Medulla oblongata (tissue), 1 donor: ENCODE measurements around the gene ABCB8.

Source experiments
- DNase-seq: peaks from one replicate; pipeline ENCODE4 v3.0.0-alpha.2; 2015; ENCODE audit errors: extremely low spot score

The ABCB8 gene

DNA sequence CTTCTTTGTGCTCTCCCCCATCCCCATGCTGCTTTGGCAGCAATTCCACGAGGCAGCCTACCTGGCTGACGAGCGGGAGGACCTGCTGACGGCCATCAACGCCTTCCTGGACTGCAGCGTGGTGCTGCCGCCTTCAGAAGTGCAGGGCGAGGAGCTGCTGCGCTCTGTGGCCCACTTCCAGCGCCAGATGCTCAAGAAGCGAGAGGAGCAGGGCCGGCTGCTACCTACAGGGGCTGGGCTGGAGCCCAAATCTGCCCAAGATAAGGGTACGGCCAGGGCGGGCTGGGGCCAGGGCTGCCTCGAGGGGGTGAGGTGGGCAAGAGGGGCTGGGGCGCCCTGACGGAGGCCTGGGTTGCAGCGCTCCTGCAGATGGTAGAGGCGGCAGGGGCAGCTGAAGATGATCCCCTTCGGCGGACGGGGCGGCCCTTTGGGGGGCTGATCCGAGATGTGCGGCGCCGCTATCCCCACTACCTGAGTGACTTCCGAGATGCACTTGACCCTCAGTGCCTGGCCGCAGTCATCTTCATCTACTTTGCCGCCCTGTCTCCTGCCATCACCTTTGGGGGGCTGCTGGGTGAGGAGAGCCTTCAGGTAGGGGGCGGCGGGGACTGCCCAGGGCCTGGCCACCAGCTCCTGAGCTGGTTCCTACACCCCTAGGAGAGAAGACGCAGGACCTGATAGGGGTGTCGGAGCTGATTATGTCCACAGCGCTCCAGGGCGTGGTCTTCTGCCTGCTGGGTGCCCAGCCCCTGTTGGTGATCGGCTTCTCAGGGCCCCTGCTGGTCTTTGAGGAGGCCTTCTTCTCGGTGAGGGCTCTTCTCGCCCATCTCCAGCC lies 43.0 kb downstream of the ABCB8 start:
- no peak for DNase-seq

DNA sequence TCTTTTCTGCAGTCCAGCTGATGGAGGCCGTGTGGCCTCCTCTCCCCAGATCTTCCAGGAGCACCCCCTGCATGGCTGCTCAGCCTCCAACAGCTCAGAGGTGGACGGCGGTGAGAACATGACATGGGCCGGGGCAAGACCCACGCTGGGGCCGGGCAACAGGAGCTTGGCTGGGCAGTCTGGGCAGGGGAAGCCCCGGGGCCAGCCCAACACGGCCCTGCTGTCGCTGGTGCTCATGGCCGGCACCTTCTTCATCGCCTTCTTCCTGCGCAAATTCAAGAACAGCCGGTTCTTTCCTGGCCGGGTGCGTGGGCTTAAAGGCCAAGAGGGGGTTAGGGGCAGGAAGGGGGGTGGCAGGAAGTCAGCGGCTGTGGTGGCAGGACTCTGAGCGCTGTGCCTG lies 45.7 kb downstream of the ABCB8 start:
- DNase-seq, result no peak

DNA sequence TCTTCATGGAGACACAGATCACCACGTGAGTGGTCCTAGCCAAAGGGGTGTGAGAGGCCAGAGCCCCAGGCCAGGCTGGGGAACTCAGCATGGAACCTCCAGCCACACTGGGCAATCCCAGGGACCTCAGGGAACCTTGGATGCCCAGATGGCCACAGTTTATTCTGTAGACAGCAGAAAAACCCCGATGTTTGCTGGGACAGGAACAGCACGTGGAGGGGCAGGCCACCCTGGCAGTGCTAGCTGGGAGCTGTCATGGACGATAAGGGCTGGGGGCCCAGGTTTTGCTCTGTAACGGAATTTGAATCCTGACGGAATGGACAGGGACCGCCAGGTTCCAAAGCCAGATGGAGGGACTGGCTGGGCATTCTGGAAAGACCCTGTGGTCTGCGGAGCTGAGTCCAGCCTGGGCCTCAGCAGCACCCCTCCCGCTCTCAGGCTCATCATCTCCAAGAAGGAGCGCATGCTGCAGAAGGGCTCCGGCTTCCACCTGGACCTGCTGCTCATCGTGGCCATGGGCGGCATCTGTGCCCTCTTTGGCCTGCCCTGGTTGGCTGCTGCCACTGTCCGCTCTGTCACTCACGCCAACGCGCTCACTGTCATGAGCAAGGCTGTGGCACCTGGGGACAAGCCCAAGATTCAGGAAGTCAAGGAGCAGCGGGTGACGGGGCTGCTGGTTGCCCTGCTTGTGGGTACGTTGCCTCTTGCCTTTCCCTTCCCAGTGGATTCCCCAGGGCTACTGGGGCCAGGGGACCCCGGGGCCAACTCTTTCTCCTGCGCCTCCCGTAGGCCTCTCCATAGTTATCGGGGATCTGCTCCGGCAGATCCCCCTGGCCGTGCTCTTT lies 46.8 kb downstream of the ABCB8 start:
- DNase-seq, result no peak

DNA sequence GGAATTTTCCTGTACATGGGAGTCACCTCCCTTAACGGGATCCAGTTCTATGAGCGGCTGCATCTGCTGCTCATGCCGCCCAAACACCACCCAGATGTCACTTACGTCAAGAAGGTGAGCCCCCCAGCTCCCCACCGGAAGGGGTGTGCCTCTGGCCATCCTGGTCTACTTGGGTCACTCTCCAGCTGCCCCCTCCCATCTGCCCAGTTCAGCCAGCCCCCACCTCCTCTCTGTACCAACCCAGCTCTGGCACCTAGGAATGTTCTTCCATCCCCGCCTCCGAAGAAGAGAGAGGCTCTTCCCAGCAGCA lies 47.4 kb downstream of the ABCB8 start:
- no peak for DNase-seq

DNA sequence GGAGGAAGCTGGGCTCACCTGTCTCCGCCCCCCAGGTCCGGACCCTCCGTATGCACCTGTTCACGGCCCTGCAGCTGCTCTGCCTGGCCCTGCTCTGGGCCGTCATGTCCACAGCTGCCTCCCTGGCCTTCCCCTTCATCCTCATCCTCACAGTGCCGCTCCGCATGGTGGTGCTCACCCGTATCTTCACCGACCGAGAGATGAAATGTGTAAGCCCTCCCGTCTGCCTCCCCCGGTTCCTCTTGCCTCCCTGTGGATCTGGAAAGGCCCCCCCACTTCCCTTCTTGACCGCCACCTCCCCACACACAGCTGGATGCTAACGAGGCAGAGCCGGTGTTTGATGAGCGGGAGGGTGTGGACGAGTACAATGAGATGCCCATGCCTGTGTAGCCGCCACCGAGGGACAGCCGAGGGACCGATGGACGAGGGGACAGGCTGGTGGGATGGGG lies 47.8 kb downstream of the ABCB8 start:
- no peak for DNase-seq

DNA sequence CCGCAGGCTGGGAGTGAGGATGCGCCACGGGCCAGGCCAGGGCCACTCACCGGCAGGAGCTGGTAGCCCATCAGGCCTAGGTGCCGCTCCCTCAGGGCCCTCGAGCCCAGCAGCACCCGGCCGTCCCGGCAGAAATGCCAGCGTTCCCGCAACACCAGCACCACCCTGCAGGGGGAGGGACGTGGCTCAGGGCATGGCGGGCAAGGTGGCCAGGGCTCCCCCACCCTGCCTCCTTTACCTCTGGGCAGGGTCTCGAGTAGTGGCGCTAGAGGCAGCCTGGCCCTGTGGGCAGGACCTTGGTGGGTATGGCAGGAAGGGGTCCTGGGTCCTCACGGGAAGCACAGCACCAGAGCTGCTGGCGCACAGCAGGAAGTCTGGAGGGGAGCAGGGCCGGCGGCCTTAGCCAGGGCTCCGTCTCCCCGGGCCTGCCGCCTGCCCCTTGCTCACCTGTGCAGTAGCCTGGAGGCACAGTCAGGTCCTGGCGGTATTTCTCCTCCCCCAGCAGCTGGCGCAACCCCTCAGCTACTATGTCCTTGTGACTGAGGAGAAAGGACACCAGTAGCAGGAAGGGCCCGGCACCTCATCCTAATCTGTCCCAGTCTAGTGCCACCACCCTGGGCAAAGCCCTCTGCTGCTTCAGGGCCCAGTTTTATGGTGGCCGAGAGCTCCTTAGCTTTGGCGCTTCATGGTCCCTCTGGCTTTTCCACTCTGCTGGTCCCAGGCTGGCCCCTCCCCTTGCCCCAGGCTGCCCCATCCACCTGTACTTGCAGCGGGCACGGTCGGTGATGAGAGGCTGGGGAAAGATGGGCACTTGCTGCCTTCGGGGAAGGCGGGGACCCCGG lies 48.8 kb downstream of the ABCB8 start:
- no peak for DNase-seq

DNA sequence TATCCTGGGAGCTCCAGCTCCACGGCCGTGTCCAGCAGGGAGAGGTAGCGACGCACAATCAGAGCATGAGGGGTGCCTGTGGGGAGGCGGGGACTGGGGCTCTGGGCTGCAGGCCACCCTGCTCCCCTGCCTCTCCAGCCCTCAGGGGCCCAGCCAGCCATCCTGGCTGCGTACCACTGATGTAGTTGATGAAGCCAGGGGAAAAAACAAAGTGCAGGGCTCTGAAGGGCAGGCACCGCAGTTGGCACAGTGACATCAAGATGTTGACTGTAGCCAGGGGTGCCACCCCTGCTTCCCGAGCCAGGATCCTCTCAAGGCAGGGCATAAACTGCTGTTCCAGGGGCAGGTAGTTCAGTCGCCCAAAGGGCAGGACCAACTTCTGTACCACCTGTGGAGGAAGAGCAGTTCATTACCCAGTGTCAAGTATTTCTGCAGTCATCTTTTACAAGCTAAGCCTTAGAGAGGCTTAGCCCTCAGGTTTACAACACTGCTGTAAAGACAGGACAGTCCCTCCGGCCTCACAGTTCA lies 49.5 kb downstream of the ABCB8 start:
- DNase-seq, result no peak

DNA sequence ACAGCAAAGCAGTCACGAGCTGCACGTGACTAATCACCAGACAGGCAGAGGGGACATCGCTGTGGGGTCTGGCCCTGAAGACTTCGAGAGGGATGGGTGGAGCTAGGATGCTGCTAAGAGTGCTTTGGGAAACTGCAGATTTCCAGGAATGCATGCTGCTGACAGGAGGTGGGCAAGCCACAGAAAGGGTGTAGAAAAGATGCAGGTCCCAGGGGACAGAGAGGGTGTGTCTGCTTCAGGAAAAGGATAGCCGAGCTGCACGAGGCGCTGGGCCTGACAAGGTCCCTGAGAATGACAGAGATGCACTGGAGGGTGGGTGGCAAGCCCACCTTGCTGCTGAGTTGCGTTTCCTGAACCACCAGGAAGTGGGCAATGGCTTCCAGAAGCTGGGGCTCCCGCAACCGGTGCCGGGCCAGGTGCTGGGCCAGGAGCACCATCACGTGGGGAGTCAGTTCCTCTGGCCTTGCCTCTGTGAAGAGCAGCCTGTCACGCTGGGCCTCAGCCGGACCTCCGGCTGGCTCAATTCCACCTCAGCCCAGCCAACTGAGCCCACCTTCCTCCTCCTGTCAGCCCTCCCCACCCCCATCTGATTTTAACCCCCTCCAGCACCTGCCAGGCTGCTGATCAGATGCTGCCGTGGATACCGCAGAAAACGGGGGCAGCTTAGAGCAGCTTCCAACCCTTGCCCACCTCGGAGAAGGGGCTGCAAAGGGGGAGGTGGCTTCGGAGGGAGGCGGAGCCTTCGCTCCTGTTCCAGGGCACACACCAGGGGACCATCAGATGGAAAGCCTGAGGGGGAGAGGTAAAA lies 50.2 kb downstream of the ABCB8 start:
- DNase-seq, result no peak

DNA sequence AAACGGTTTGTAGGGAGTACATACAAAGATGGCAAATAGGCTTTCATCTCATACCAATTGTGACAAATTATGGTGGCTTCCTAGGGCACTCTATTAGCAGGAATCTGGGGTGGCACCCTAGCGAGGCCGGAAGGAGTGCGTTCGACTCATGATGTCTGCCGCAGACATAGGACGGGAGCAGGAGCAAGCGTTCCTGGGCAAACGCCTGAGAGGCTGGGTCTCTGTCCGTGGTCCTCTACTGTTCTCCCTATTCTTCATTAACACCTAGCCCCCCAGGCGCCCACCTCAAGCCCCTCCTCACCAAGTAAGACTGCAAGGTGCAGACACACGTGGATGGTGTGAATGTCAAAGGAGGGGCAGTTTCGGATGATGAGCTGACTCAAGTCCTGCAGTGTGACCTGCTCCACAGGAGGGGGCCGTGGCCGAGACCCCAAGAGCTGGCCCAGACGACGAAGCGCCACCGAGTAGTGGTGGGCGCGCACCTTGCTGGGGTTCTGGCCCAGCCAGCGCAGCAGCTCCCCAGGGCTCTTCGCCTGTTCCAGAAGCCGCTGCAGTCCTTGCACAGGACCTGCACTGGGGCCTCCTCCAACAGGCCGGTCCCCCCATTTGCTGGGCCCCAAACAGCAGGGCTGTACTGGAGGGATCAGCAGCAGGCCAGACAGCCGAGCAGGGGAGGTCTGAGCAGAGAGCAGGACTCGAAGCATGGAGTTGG lies 51.1 kb downstream of the ABCB8 start:
- no peak for DNase-seq

DNA sequence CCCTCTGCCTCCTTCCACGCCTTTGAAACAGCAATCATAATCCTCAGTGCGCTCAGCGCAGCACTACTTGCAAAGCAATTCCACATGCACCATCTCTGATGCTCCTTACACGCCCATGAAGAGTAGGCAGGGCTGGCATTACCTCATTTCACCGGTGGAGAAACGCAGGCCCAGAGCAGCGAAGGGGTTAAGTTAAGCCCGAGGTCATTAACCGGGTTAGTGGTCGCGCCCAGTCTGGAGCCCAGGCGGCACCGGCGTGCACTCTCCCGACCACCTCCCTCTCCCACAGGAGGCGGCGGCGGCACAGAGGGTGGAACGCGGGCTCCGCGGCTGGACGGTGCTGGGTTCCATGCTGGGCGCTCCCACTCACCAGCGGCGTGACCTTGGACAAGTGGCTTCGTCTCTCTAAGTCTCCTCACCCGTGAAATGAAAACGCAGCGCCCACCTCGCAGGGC lies 51.8 kb downstream of the ABCB8 start:
- no peak for DNase-seq

DNA sequence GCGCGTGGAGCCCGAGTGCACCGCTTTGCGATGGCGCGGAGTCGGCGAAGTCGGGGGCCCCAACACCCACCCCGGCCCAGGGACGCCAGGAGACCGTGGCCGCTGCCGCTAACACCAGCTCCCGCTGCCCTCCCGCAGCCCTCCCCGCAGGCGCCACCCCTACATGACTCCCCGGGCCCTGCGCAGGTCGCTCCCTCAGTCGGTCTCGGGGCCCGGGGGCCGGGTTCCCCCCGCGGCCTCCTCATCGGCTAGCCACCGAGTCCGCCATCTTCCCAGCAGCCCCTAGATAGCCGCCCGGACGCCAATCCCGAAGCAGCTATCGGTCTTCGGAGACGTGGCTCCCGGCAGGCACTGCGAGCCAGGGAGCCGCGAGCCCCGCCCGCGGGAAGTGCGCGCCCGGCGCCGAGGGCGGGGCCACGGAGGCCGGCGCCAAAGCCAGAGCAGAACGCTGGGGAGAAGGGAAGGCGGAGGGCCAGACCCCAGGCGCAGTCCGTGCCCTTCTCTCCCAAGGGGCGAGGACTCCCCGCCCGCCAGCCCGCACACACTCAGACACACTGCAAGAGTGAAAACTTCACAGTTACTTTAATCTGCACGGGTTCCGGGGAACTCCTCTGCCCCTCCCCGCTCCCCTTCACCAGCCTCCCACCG lies 52.4 kb downstream of the ABCB8 start, which contains the start of gene FASTK:
Gene FASTK (minus strand): TSS at position 288 of the 648 bp plus-strand sequence. CDS start 43 bp downstream, at position 245.
- DNase-seq, result peak; percentile 95

DNA sequence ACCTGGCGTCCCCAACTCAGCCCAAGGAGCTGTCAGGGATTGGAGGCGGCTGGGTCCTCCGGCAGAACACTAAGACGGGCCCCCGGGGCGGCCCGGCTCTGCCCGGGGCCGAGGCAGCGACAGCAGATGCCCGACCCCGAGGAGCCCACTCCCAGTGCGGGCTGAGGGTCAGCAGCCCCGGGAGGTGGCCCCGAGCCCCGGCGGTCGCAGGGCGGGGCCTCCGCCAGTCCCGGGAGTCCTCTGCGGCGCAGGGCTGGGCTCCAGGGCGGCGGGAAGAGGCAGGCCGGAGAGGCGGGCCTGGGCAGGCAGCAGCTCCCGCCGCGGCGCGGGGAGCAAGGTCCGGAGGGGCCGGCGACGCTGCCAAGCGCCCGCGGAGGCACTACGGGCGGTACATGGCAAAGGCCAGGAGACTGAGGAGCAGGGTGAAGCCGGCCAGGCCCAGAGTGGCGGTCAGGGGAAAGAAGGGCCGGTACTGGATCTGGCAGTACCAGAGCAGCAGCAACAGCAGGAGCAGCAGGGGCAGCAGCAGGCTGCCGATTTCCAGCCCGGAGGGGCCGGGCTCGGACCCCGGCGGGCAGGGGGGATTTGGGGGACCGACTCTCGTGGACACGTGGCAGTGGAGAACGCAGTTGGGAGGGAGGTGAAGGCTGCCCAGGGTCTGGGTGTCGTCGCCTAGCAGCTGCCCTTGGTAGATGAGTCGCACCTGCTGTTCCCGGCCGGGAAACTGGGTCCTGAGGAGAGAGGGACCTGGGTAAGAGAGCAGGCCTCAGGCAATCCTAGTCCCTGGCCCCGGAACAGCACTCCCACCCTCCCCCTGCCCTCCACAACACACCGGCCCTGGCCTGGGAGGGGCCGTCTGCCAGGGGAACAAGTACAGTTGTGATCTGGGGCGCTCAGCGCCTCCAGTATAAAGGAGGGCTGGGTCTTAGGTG lies 53.2 kb downstream of the ABCB8 start:
- no peak for DNase-seq

DNA sequence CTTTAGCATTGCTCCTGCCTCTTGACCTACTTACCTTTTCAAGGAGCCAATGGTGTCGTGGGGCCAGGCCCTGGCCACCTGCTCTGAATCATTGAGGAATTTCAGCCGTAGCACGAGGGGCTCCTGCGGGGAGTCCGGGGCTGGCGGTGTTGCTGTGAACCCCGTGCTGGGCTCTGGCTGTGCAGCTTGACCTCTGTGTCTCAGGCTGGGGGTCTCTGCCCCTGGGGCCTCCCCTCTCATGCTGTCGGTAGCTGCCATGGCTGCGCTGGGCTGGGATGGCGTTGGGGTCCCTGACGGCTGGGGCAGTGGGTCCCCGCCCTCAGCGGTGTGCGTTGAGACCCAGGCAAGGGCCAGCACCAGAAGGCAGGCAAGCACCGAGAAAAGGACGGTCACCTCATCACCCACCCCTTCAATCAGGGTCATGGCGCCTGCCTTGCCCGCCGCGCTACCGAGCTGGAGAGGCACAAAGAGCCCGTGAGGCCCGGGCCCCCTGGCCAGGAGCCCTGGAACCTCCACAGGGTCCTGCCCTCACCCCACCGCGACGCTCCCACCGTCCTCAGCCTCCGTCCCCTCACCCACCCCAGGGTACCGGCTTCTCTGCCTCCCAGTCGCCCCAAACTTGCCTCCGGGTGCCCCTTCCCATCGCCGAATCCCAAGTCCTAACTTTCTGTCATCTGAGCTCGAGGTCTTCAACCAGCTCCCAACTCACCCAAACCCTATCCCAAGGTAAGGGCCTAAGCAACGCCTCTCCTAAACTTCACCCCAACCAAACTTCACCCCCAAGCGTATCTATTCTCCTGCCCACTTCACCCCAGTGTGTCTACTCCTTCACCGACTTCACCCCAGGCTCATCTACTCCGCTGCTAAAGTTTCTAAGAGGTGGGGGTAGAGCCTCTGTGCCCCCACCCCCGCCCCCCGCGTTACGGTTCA lies 54.2 kb downstream of the ABCB8 start:
- no peak for DNase-seq

DNA sequence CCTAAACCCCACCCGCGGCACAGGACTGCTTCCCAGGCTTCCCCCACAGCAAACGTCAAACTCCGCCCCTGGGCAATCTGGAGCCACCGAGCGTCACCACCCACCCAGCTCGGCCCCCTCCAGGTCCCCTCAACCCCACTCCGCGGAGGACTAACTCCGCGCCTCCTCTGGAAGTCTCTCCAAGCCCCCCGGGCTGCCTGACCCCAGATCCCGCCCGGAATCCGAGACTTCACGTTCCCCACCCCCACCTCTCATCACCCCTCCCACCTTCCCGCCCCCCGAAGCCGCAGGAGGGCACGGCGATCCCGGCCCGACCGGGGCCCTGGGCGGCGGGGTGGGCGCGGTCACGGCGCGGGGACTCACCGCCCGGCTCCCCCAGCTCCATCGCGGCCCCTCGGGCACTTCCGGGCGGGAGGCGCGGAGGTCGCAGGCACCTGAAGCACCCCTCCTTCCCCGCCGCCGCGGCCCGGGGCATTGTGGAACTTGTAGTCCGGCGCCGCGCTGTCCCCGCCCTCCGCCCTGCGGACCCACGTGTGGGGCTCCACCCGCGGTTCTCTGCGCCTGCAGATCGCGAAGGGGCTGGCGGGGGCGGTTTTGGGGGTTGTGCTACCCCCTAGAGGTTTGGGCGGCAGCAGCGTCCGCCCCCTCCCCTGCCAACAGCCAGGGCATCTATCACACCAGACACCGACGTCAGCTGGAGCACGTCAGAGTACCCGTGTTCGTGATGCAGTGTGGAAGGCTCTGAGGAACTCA lies 55.0 kb downstream of the ABCB8 start, which contains the start of gene TMUB1:
Gene TMUB1 (minus strand): TSS at position 423 of the 753 bp plus-strand sequence. CDS start 930 bp downstream, outside the sequence.
- DNase-seq, result peak; percentile 76

DNA sequence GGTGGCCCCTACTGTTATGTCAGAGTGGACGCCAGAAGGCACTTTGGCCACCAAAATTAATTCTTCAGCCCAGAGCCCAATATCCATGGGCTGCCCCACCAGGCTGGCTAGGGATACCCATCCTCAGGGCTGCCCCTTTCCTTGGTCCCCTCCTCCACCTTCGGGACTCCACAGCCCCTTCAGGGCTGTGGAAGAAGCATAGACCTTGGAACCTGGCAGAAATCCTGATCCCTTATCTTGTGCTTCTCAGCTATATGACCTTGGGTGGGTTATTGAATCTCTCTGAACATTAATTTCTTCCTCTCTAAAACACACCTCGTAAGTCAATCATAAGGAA lies 55.5 kb downstream of the ABCB8 start:
- DNase-seq, result no peak

DNA sequence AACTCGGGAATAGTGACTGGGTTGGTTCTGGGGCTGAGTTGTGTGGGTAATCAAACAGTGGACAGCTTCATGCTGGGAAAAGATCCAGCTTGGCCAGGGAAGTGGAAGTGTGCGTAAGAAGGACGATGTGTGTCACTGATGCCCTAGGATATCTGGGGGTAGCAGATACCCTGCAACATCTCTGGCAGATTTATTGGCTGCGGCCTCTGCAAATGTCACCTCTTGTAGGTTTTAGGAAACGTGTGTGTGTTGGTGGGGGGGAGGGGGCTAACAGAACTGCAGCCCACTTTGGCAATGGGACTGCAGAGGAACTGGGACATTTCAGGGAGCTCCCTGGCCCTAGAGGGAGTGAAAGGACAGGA lies 57.1 kb downstream of the ABCB8 start:
- DNase-seq, result peak; percentile 25
